Measurements from ENCODE around the gene NELL1. TPM values are rescaled to one million over a fixed set of nuclear protein-coding genes. Genes with fewer than 3 reads are reported as not detected.

NELL1 gene
- total RNA-seq, 2 experiments from 2014 or later: not detected

DNA sequence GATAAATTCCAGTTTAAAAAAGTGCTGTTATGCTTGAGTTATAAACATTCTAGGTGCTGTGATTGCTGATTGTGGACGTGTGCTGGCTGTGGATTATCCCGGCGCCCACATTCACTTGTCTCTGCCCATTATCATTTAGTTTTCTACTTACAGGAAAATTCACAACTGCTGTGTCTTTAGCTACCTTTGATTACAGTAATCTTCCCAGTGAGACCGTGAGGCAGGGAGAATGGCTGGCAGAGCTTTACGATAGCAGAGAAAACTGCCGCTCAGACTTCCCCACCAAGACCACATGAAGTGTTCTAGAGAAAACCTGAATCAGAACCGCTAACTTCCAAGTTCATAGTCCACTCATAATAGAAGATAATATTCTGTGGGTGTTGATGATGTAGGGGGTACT lies 34.6 kb upstream of the NELL1 start:
- TF ChIP-seq, protein P1, sequence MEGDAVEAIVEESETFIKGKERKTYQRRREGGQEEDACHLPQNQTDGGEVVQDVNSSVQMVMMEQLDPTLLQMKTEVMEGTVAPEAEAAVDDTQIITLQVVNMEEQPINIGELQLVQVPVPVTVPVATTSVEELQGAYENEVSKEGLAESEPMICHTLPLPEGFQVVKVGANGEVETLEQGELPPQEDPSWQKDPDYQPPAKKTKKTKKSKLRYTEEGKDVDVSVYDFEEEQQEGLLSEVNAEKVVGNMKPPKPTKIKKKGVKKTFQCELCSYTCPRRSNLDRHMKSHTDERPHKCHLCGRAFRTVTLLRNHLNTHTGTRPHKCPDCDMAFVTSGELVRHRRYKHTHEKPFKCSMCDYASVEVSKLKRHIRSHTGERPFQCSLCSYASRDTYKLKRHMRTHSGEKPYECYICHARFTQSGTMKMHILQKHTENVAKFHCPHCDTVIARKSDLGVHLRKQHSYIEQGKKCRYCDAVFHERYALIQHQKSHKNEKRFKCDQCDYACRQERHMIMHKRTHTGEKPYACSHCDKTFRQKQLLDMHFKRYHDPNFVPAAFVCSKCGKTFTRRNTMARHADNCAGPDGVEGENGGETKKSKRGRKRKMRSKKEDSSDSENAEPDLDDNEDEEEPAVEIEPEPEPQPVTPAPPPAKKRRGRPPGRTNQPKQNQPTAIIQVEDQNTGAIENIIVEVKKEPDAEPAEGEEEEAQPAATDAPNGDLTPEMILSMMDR (IDR thresholded peaks at IDR 0.05): no peak
- Mint-ChIP-seq H3K27ac (no peak overlapping the region), H3K36me3 (ENCODE audit: low read depth) (no peaks in the 10 kb centered on the region), H3K27me3 (peaks cover 9% of the 10 kb centered on the region), H3K9me3 (no peaks in the 10 kb centered on the region), H3K4me3 (no peak overlapping the region), H3K4me1 (ENCODE audit: low read depth) (no peaks in the 10 kb centered on the region)
- CTCF ChIA-PET: interaction anchor here (1.5 kb wide), 1 partner anchor 506 kb away, joined by 4 read pairs; no protein-coding TSS in a partner anchor
- no peak for ATAC-seq
- intact Hi-C loops (cut with micrococcal nuclease): no loop called here
- POLR2A ChIA-PET: no interaction called here
- DNase-seq: no peak

DNA sequence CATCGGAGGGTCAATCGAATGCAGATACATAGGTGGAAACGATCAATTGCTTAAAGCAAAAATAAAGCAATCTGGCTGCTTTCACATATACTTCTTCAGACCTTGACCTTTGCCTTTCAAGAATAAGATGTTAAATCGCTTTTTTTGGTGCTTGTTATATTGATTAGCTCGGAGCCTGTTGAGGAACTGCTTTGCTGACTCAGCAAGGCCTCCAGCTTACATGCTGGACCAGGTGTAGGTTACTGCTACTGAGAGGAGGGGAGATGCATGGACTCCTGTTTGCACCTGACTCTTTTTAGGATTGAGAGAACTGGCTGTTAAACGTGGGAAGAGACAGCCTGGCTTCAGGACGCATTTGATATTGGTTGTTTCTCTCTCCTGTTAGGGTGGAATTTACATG lies 31.3 kb upstream of the NELL1 start:
- Mint-ChIP-seq H3K4me1 (ENCODE audit: low read depth) (no peaks in the 10 kb centered on the region), H3K4me3 (no peak overlapping the region), H3K27ac (no peak overlapping the region), H3K27me3 (peaks cover 5% of the 10 kb centered on the region), H3K9me3 (no peaks in the 10 kb centered on the region), H3K36me3 (ENCODE audit: low read depth) (no peaks in the 10 kb centered on the region)
- CTCF ChIA-PET: interaction anchor here (3.2 kb wide), 1 partner anchor 10 kb away, joined by 17 read pairs; no protein-coding TSS in a partner anchor
- no peak for DNase-seq
- TF ChIP-seq, protein P1 (IDR thresholded peaks at IDR 0.05): no peak
- intact Hi-C loops (cut with micrococcal nuclease): no loop called here
- POLR2A ChIA-PET: no interaction called here
- no peak for ATAC-seq

DNA sequence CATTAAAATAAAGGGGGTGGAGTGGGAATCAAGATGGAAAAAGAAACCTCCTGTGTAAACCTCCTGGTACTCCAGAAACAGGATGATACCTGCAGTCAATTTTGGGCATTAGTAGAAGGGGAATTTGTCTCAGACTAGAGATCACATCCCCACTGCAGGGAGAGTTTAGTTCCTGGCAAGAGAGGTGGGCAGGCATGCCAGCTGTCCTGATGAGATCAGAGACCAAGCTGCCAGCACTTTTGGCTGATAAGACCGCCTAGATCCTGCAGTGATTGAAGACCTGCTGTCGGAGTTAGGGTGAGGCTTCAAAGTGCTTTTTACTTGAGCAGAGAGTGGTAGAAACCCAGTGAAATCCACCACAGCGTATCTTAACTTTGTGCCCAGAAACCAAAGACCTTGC lies 29.7 kb upstream of the NELL1 start:
- H3K4me3 Mint-ChIP-seq: no peak overlapping the region
- H3K9me3 Mint-ChIP-seq: no peaks in the 10 kb centered on the region
- ChIA-PET CTCF (interaction anchor here (1.0 to 3.2 kb wide), 2 partner anchors 9 to 16 kb away, joined by 3 to 17 read pairs; no protein-coding TSS in a partner anchor), POLR2A (no interaction called here)
- ATAC-seq (no peak), DNase-seq (no peak)
- intact Hi-C loops (cut with micrococcal nuclease): loop anchor here (10.0 kb wide), 1 partner anchor 1655 kb away; no protein-coding TSS in a partner anchor
- TF ChIP-seq, protein P1 (IDR thresholded peaks at IDR 0.05): no peak
- H3K27ac Mint-ChIP-seq: no peak overlapping the region
- no peaks in the 10 kb centered on the region for H3K4me1 Mint-ChIP-seq (ENCODE audit: low read depth)
- no peaks in the 10 kb centered on the region for H3K36me3 Mint-ChIP-seq (ENCODE audit: low read depth)
- peaks cover 5% of the 10 kb centered on the region for H3K27me3 Mint-ChIP-seq

DNA sequence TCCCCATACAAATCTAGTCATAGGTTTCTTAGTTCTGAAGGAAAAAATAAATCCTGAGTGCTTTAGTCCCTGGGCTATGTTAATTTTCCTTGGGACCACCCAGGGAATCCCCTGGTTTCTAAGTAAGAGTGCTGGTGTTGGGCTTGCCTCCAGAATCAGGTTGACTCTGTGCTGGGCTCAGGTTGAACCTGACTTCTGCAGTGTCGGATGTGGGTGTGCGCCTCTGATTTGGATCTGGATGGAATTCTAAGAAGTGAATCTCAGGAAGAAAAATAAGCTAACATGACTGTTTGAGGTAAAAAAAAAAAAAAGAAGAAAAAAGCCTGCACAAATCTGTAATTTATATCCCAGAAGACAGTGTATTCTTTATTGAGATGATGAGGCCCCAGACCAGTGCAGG lies 29.0 kb upstream of the NELL1 start:
- CTCF ChIA-PET: interaction anchor here (3.2 kb wide), 1 partner anchor 8 kb away, joined by 17 read pairs; no protein-coding TSS in a partner anchor
- Mint-ChIP-seq H3K9me3 (no peaks in the 10 kb centered on the region), H3K27me3 (peaks cover 3% of the 10 kb centered on the region), H3K4me3 (no peak overlapping the region), H3K4me1 (ENCODE audit: low read depth) (no peaks in the 10 kb centered on the region), H3K36me3 (ENCODE audit: low read depth) (no peaks in the 10 kb centered on the region), H3K27ac (no peak overlapping the region)
- intact Hi-C loops (cut with micrococcal nuclease): loop anchor here (10.0 kb wide), 1 partner anchor 1654 kb away; no protein-coding TSS in a partner anchor
- TF ChIP-seq, protein P1 (IDR thresholded peaks at IDR 0.05): no peak
- DNase-seq (no peak), ATAC-seq (no peak)
- POLR2A ChIA-PET: no interaction called here

DNA sequence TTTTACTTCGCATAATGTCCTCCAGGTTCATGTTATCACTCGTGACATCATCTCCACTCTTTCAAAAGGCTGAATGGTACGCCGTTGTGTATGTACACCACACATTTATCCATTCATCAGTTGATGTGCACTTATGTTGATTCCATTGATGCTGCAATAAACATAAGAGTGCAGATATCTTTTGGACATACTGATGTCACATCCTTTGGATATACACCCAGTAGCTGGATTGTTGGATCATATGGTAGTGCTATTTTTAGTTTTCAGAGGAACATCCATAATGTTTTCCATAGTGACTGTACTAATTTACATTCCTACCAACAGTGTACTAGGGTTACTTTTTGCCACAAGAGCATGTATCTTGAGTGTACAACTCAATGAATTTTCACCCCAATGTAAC lies 25.0 kb upstream of the NELL1 start:
- Mint-ChIP-seq H3K27me3 (peaks cover 2% of the 10 kb centered on the region), H3K27ac (no peak overlapping the region), H3K36me3 (ENCODE audit: low read depth) (no peaks in the 10 kb centered on the region), H3K9me3 (no peaks in the 10 kb centered on the region), H3K4me3 (no peak overlapping the region), H3K4me1 (ENCODE audit: low read depth) (no peaks in the 10 kb centered on the region)
- CTCF ChIA-PET: no interaction called here
- no peak for ATAC-seq
- no peak for DNase-seq
- intact Hi-C loops (cut with micrococcal nuclease): loop anchor here (10.0 kb wide), 1 partner anchor 1650 kb away; no protein-coding TSS in a partner anchor
- POLR2A ChIA-PET: no interaction called here
- TF ChIP-seq, protein P1 (IDR thresholded peaks at IDR 0.05): no peak
